Peyer's patch (tissue), 4 donors: ENCODE measurements around the gene LHB.

Experiments
- POLR2A ChIP-seq, 2 donors: fragments of 450-650 bp; IDR thresholded peaks; one replicate each; pipeline ENCODE4 v1.5.1; 2017; ENCODE audit warnings: antibody characterized with exemption in 2 of 2, mild to moderate bottlenecking in 2 of 2, moderate library complexity in 2 of 2
- TF ChIP-seq, protein P1 (sequence below), 6 experiments: fragments of 450-650 bp in 4 of 6; fragments of 200-600 bp in 2 of 6; sonication (generic) in 1 of 6; IDR thresholded peaks; one replicate each; pipeline ENCODE4 v1.5.1; 2017 to 2019; ENCODE audit warnings: antibody characterized with exemption in 6 of 6, mild to moderate bottlenecking in 3 of 6, moderate library complexity in 1 of 6

DNA sequence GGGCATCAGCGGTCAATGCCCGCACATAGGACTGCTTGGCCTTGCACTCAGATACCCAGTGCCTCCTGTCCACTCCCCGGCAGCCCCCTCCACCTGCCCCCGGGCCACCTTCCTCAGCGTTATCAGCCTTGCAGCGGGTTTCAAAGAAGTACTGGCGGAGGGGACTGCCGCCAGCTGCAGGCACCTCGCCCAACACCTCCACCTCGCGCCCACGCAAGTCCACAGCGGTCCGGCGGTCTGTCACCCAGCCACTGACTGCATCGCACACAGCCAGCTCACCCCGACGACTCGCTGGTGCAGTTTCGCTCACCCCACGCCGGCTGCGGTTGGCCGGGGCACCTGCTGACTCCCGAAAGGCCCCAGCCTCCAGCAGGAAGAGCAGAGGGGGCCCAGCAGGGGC, 44.6 kb upstream of the LHB start:
- TF ChIP-seq, protein P1, sequence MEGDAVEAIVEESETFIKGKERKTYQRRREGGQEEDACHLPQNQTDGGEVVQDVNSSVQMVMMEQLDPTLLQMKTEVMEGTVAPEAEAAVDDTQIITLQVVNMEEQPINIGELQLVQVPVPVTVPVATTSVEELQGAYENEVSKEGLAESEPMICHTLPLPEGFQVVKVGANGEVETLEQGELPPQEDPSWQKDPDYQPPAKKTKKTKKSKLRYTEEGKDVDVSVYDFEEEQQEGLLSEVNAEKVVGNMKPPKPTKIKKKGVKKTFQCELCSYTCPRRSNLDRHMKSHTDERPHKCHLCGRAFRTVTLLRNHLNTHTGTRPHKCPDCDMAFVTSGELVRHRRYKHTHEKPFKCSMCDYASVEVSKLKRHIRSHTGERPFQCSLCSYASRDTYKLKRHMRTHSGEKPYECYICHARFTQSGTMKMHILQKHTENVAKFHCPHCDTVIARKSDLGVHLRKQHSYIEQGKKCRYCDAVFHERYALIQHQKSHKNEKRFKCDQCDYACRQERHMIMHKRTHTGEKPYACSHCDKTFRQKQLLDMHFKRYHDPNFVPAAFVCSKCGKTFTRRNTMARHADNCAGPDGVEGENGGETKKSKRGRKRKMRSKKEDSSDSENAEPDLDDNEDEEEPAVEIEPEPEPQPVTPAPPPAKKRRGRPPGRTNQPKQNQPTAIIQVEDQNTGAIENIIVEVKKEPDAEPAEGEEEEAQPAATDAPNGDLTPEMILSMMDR (IDR thresholded peaks at IDR 0.05): no peak
- TF ChIP-seq POLR2A (IDR thresholded peaks at IDR 0.05): no peak
